DND-41 (cell line): ENCODE data around the gene LRIT3.
"Not testable (repeated sequence)": the region's sequence is repeated elsewhere in the genome, so short reads cannot be mapped to it uniquely, and the experiment has no call there.

Source experiments
- ATAC-seq: fragments of 200-7000 bp; cut with Tn5 transposase; 3 replicates; pipeline ENCODE4 v1.9.1; 2021; ENCODE audit warnings: low read depth; ENCODE audit not compliant: insufficient read depth
- DNase-seq: peaks from one replicate; pipeline ENCODE4 v3.0.0-alpha.2; 2020
- H2AFZ ChIP-seq: 2 replicates; pipeline ENCODE4 v1.6.0; 2012; ENCODE audit warnings: low read depth, low read length
- H3K27ac ChIP-seq: 2 replicates; pipeline ENCODE4 v1.5.1; 2012; ENCODE audit warnings: low read length, inconsistent platforms
- H3K27me3 ChIP-seq: fragments of 200-600 bp; sonication (generic); 2 replicates; pipeline ENCODE4 v1.6.0; 2012; ENCODE audit warnings: low read length, mild to moderate bottlenecking, inconsistent platforms; ENCODE audit not compliant: insufficient read depth, poor library complexity
- H3K36me3 ChIP-seq: 2 replicates; pipeline ENCODE4 v1.5.1; 2012; ENCODE audit warnings: low read length, inconsistent platforms; ENCODE audit not compliant: insufficient read depth
- H3K4me1 ChIP-seq: 2 replicates; pipeline ENCODE4 v1.5.1; 2012; ENCODE audit warnings: mild to moderate bottlenecking, low read length; ENCODE audit not compliant: insufficient read depth
- H3K4me2 ChIP-seq: 2 replicates; pipeline ENCODE4 v1.6.0; 2012; ENCODE audit warnings: mild to moderate bottlenecking, moderate library complexity, low read length, inconsistent platforms; ENCODE audit not compliant: insufficient read depth
- H3K4me3 ChIP-seq, 2 experiments: fragments of 200-600 bp in 1 of 2; shearing (Covaris generic) in 1 of 2; 2 replicates each; pipeline ENCODE4 v1.5.1; 2012 to 2016; ENCODE audit warnings: inconsistent platforms in 2 of 2, low read length in 2 of 2, mild to moderate bottlenecking in 2 of 2, low read depth in 1 of 2, moderate library complexity in 1 of 2
- H3K79me2 ChIP-seq: 2 replicates; pipeline ENCODE4 v1.6.0; 2012; ENCODE audit warnings: low read length, inconsistent platforms; ENCODE audit not compliant: insufficient read depth
- H3K9ac ChIP-seq: 2 replicates; pipeline ENCODE4 v1.6.0; 2012; ENCODE audit warnings: low read depth, mild to moderate bottlenecking, inconsistent platforms, low read length, moderate library complexity
- H3K9me3 ChIP-seq: 2 replicates; pipeline ENCODE4 v1.5.1; 2012; ENCODE audit warnings: low read length, moderate library complexity, mild to moderate bottlenecking, inconsistent platforms; ENCODE audit not compliant: insufficient read depth, severe bottlenecking
- H4K20me1 ChIP-seq: 2 replicates; pipeline ENCODE4 v1.6.0; 2012; ENCODE audit warnings: low read length; ENCODE audit not compliant: insufficient read depth
- CTCF ChIP-seq: IDR thresholded peaks from 2 replicates; pipeline ENCODE4 v1.5.1; 2012; ENCODE audit warnings: borderline replicate concordance, low read length, moderate library complexity, mild to moderate bottlenecking; ENCODE audit not compliant: poor library complexity, severe bottlenecking; ENCODE audit errors: extremely low read depth
- EZH2 ChIP-seq: IDR thresholded peaks from 3 replicates; pipeline ENCODE4 v1.6.1; 2012; ENCODE audit warnings: borderline replicate concordance, low read depth, mild to moderate bottlenecking, moderate library complexity, low read length, inconsistent platforms; ENCODE audit not compliant: severe bottlenecking

LRIT3 gene

GRCh38 chr4:109875106-109875505 is 27.2 kb downstream of the LRIT3 start:
- Histone ChIP-seq H3K4me2 (no peak overlapping the region), H4K20me1 (no peaks in the 10 kb centered on the region), H3K27me3 (no peaks in the 10 kb centered on the region), H3K4me1 (no peaks in the 10 kb centered on the region), H3K36me3 (no peaks in the 10 kb centered on the region), H3K4me3 (no peak overlapping the region), H3K9me3 (no peaks in the 10 kb centered on the region), H3K79me2 (no peaks in the 10 kb centered on the region), H3K27ac (no peak overlapping the region), H3K9ac (no peak overlapping the region), H2AFZ (no peak overlapping the region)
- DNase-seq (no peak), ATAC-seq (no peak)
- TF ChIP-seq CTCF: no peak
- TF ChIP-seq EZH2: no peak

- not testable (repeated sequence) for H3K4me2 ChIP-seq, ATAC-seq, H3K36me3 ChIP-seq, H3K9me3 ChIP-seq, H3K27ac ChIP-seq, H4K20me1 ChIP-seq, H3K9ac ChIP-seq, H3K4me3 ChIP-seq, H2AFZ ChIP-seq, H3K79me2 ChIP-seq, H3K4me1 ChIP-seq, H3K27me3 ChIP-seq, DNase-seq
These were observed 27.6 kb downstream of the LRIT3 start for GRCh38 chr4:109875553-109875952.

GRCh38 chr4:109876634-109877265 is 28.8 kb downstream of the LRIT3 start:
- TF ChIP-seq CTCF (no peak), EZH2 (no peak)
- Histone ChIP-seq H3K4me2 (no peak overlapping the region), H3K9me3 (no peaks in the 10 kb centered on the region), H3K36me3 (no peaks in the 10 kb centered on the region), H3K4me1 (no peaks in the 10 kb centered on the region), H3K79me2 (no peaks in the 10 kb centered on the region), H2AFZ (no peak overlapping the region), H3K4me3 (no peak overlapping the region), H3K9ac (no peak overlapping the region), H3K27me3 (no peaks in the 10 kb centered on the region), H4K20me1 (no peaks in the 10 kb centered on the region), H3K27ac (no peak overlapping the region)
- DNase-seq (no peak), ATAC-seq (no peak)

- Histone ChIP-seq H3K27ac (no peak overlapping the region), H3K79me2 (no peaks in the 10 kb centered on the region), H3K9ac (no peak overlapping the region), H3K4me3 (no peak overlapping the region), H4K20me1 (no peaks in the 10 kb centered on the region), H2AFZ (no peak overlapping the region), H3K36me3 (no peaks in the 10 kb centered on the region), H3K4me1 (no peaks in the 10 kb centered on the region), H3K4me2 (no peak overlapping the region), H3K9me3 (no peaks in the 10 kb centered on the region), H3K27me3 (no peaks in the 10 kb centered on the region)
- TF ChIP-seq EZH2: no peak
- no peak for TF ChIP-seq CTCF
- ATAC-seq (no peak), DNase-seq (no peak)
These were observed 29.5 kb downstream of the LRIT3 start for GRCh38 chr4:109877400-109877799.
